GM12872 (cell line): Measurements from ENCODE around the gene NKAIN4.

Experiments used
- CTCF ChIP-seq: IDR thresholded peaks from 3 replicates; pipeline ENCODE4 v1.5.1; 2011; ENCODE audit warnings: low read depth, mild to moderate bottlenecking, low read length, moderate library complexity; ENCODE audit not compliant: insufficient read depth

The NKAIN4 gene

DNA sequence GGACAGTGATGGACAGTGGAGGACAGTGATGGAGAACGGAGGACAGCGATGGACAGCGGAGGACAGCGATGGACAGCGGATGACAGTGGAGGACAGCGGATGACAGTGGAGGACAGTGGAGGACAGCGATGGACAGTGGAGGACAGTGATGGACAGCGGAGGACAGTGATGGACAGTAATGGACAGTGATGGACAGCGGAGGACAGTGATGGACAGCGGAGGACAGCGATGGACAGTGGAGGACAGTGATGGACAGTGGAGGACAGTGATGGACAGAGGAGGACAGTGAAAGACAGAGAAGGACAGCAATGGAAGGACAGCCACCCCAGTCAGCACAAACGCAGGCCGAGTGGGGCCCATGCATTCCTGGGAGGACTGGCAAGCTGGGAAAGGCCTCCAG lies 3.4 kb upstream of the NKAIN4 start:
- no peak for TF ChIP-seq CTCF

DNA sequence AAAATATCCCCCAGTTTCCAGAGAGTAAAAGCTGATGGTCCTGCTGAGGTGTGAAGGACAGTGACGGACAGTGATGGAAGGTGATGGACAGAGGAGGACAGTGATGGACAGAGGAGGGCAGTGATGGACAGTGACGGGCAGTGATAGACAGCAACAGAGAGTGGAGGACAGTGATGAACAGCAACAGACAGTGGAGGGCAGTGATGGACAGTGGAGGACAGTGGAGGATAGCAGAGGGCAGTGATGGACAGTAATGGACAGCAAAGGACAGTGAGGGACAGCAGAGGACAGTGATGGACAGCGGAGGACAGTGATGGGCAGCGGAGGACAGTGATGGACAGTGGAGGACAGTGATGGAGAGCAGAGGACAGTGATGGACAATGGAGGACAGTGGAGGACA lies 2.7 kb upstream of the NKAIN4 start:
- no peak for TF ChIP-seq CTCF

DNA sequence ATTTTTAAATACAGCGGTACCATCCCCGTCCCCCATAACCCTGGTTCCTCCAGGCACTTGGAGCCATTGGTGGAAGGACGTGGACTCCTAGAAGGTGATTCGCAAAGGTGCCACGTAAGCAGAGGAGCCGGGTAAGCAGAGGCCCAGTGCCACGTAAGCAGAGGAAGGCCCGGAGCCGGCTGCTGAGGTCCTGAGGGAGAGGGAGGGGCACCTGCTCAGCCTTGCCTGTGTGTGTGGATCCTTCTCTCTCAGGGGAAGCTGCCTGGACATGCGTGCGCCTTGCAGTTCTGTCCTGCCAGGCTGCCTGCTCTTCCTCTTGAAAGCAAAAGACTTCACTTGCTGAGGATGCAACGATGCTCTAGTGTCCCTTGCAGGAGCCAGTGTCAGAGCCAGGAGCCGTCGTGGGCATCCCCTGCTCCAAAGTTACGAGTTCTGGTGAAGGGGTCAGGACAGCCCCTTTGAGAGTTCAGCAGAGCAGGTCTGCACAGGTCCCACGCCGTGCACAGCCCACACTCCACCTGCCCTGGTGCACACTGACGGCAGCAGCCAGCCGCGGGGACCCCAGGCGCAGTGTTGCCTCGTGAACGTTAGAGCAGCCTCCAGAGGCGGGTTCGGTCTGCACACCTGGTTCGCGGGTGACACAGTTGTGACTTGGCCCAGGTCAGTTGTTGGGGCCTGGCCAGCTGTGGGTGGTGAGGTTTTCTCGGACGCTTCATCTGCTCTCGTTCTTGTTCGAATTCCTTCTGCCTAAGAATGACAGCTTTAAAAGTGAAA lies 1.9 kb upstream of the NKAIN4 start:
- TF ChIP-seq CTCF = no peak

- TF ChIP-seq CTCF = peak; percentile 26; the same call in 1 of the 3 replicates
Observed at GRCh38 chr20:63254606-63255384, 532 bp upstream of the NKAIN4 start.

GRCh38 chr20:63253438-63254231 lies 628 bp downstream of the NKAIN4 start:
- no peak for TF ChIP-seq CTCF

GRCh38 chr20:63253065-63253437 lies 1.2 kb downstream of the NKAIN4 start:
- no peak for TF ChIP-seq CTCF

- no peak for TF ChIP-seq CTCF
Observed at GRCh38 chr20:63252284-63252711, 2.0 kb downstream of the NKAIN4 start.
